GM18519 (cell line): ENCODE measurements around the gene RANGAP1.
"Not testable (repeated sequence)": the region's sequence is repeated elsewhere in the genome, so short reads cannot be mapped to it uniquely, and the experiment has no call there.

Source experiments
- ATAC-seq: cut with Tn5 transposase; IDR thresholded peaks from one replicate; pipeline ENCODE4 v1.9.1; 2021; ENCODE audit warnings: mild to moderate bottlenecking, moderate library complexity; ENCODE audit not compliant: unreplicated experiment, low FRiP score

The RANGAP1 gene

DNA sequence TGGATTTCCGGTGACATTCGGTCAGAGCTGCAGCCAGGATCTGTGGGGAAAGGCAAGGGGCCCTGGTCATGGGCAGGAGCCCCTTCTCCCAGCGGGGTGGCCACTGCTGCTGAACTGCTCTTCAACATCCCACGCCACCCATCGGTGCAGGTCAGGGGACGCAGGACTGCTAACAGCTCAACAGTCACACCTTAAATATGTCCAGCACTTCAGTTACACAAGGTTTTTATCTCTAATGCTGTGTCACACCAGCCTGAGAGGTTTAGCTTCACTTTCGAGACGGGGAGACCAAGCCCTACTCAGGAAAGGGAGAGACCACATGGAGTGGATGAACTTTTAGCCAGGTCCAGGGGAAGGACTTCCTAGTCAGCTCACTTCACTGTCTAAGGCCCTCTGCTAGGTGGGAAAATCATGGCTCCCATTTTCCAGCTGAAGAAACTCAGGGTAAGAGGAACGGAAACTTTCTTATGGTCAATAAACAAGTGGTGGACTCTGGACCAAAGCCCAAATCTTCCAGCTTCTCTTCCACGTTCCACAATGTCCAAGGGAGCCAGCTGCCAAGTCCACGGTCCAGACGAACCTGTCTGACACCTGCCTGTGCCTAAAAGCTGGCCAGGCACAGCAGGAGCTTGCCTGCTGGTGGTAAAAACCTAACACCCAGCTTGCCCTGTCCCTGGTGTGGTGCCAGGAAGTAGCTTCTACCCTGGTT lies 24.3 kb downstream of the RANGAP1 start:
- no peak for ATAC-seq

DNA sequence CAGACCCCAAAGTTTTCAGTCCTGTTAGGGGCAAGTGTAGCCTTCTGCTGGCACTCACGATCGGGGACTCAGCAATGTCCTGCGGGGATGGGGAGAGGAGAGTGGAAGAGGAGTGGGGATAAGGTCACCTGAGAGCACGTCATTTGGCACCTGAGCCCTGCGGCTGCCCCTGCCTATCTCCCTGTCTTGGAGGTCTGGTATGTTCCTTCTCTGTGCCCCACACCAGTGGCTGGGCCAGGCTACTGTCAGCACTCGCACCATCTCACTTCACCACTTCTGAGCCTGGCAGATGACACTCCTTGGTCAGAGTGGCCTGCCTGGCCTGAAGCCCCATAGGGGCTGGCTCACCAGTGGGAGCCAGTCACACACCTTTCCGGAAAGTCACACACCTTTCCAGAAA lies 25.1 kb downstream of the RANGAP1 start:
- no peak for ATAC-seq

DNA sequence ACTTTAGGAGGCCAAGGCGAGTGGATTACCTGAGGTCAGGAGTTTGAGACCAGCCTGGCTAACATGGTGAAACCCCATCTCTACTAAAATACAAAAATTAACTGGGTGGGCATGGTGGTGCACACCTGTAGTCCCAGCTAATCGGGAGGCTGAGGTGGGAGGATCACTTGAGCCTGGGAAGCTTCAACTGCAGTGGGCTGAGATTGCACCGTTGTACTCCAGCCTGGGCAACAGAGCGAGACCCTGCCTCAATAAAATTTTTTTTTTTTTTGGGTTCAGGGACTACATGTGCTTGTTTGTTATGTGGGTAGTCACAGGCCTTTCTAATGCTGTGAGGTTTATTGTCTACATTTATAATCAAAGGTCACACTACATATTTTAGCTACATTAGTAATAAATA lies 26.2 kb downstream of the RANGAP1 start:
- not testable (repeated sequence) for ATAC-seq

DNA sequence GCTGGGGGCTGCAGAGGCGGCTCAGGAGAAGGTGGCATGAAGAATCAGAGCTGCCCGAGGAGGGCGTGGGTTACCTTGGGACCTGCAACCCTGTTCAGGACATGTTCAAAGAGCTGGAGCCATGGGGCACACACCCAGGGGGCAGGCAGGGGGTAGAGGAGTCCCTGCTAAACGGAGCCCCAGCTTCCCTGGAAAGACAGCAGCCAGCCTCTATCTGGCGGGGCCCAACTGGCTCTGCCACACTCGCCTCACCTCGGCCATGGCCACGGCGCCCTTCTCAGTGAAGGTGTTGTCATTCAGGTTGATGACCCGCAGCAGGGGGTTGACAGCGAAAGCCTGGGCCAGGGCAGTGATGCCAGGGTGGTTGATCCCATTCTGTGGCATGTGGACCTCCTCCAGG lies 28.3 kb downstream of the RANGAP1 start:
- no peak for ATAC-seq

DNA sequence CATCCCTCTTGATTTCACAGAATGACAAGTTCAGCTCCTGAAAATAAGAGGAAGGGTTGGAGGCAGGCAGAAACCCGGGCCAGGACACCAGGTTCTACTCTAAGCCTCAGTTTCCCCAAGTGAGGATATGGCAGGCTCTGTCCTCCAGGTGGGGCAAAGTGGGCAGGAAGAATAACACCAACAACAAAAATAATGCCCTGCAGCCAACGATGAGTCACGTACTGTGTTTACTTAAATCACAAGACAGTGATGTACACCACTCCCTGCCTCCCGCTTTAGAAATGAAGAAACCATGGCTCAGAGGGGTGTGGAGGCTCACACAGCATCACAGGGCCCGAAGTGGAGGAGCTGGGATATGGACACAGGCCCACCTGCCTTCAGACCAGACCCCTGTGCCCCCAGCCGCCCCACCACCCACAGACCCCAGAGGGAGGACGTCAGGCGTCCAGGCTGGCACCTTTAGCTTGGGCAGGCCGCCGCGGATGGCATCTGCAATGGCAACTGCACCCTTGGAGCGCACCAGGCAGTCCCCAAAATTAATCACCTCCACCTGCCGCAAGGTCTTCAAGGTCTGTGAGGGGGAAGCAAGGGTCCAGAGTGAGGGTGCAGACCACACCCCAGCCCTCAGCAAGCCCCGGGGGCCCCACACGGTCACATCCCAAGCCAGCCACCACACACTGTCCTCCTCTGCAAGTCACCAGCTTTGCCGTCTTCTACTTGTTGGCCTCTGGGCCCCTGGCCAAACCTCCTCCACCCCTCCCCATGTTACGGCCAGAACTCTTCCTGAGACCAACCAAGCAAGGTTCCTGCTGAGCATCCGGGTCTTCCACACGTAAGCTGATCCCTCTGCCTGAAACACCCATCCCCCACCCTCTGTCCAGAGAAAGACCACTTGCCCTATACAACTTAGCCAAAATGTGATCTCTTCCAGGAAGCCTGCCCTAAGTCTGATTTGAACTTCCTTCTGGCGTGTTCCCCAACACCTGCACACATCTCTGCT lies 29.4 kb downstream of the RANGAP1 start:
- no peak for ATAC-seq

- ATAC-seq, result no peak
Observed at GRCh38 chr22:41254230-41254629, 31.8 kb downstream of the RANGAP1 start.

GRCh38 chr22:41252365-41252764 lies 33.6 kb downstream of the RANGAP1 start:
- ATAC-seq, result no peak

GRCh38 chr22:41250127-41250526 lies 35.9 kb downstream of the RANGAP1 start:
- ATAC-seq, result no peak

GRCh38 chr22:41249442-41249841 lies 36.5 kb downstream of the RANGAP1 start:
- ATAC-seq, result no peak

- ATAC-seq, result no peak
Observed at GRCh38 chr22:41248758-41249157, 37.2 kb downstream of the RANGAP1 start.

DNA sequence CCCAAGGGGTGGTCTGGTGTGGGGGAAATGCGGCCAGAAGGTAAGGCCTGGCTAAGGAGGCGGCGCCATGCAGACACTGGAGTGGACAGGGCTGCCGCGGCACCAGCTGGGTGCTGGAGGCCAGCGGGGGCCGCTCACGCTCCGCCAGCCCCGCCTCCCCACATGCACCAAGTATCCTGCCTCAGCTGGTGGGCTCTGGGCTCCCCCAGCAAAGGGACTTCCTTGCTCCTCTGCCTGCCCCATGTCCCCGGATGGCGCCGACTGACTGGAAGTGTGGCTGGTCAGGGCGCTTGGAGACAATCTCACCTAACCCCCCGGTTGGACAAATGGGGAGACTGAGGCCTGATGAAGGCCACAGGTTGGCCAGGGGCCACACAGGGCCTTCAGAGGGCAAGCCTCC lies 37.7 kb downstream of the RANGAP1 start:
- no peak for ATAC-seq

DNA sequence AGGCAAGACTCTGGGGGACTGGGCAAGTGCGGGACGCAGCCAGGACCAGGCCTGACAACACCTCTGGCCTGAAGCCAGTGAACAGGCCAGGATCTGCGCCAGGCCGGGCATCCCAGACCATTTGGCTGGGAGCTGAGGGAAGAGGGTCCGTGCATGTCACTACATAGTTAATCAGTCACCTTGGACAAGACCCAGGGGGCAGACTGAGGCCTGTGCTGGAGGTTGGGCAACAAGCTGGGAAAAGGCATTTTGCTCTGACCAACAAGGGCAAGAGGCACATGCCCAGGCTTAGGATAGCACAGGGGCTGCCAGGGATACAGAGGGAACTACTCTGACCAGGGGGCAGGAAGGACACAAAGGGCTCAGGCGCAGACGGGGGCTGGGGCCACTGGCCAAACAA lies 38.3 kb downstream of the RANGAP1 start:
- no peak for ATAC-seq

- ATAC-seq, result no peak
Observed at GRCh38 chr22:41245917-41246499, 40.0 kb downstream of the RANGAP1 start.

DNA sequence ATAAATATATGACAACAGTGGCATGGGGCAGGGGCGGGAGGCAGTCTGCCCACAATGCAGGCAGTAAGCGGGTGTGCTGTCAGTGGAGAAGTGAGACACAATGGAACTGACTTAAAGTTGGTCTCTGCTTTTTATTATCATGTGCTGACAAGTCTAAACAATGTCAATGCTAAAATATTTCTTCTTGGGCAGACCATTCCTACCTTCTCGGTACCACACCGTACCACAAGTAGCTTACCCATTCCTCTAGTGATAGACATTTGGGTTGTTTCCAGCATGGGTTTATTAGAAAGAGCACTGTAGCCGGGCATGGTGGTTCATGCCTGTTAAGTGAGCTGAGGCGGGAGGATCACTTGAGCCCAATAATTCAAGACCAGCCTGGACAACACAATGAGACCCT lies 42.6 kb downstream of the RANGAP1 start:
- ATAC-seq, result no peak

GRCh38 chr22:41242396-41243117 lies 43.4 kb downstream of the RANGAP1 start:
- no peak for ATAC-seq

DNA sequence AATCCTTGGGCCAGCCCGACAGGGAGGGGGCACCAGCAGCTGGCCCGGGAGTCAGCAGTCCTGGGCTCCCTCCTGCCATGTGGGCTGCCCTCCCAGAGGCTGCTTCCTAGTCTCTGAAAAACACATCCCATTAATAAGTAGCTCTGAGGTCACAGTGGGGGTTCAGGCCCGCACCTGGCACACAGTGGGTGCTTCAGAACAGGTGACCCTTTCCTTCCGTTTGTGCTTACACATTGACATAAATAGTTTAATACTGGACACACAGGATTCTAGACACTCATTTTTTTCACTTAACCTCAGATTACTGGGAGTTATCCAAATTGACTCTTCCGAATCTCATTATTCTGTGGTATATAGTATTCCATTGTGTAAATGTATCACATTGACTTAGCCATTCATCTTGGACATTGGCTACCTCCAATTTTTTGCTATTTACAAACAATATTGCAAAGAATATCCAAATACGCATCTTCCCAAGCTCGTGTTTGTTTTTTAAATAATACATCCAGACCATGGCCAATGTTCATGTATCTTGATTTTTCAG lies 44.8 kb downstream of the RANGAP1 start:
- no peak for ATAC-seq

- ATAC-seq, result no peak
Observed at GRCh38 chr22:41240377-41241132, 45.4 kb downstream of the RANGAP1 start, which contains the start of gene CHADL. Gene CHADL, minus strand, starts transcription at chr22:41240931. Its CDS starts 50 bp downstream, at chr22:41240881.

DNA sequence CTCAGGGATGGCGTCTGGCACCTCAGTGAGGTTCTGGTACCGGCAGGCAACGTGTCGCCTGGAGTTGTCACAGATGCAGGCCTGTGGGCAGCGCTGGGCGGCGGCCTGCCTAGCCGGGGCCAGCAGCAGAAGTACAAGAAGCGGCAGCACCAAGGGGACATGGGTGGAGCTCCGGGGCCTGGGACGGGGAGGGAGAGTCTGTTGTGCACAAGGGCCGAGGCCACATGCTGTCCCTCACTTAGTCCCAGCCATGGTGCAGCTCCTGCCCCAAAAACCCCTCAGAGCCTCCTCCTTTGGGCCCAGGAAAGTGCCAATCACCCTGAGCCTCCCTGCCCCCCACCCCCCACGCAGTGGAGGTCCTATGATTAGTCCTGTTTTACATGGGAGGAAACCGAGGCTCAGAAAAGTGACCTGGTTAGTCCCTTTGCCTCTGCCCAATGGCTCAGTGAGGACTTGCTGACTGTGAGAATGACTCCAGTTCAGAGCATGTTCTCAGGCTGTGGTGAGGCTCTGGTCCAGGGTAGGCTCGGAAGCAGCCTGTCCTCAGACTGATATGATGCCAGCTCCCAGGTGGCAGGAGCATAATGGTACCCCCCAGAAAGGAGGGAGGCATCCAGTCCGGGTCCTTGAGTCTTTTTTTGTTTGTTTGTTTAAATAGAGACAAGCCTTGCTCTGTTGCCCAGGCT lies 46.4 kb downstream of the RANGAP1 start:
- ATAC-seq, result no peak
